Activated gamma-delta T cell treated with anti-CD3 and anti-CD28 coated beads, Interleukin-2, amount 50 U/mL, for 16 hours (primary cell): ENCODE data around the gene WLS.

ENCODE experiments used
- DNase-seq: peaks from one replicate; pipeline ENCODE4 v3.0.0-alpha.2; 2020; ENCODE audit warnings: low read depth

WLS gene

GRCh38 chr1:68081775-68082283 lies 150.5 kb downstream of the WLS start:
- no peak for DNase-seq

DNA sequence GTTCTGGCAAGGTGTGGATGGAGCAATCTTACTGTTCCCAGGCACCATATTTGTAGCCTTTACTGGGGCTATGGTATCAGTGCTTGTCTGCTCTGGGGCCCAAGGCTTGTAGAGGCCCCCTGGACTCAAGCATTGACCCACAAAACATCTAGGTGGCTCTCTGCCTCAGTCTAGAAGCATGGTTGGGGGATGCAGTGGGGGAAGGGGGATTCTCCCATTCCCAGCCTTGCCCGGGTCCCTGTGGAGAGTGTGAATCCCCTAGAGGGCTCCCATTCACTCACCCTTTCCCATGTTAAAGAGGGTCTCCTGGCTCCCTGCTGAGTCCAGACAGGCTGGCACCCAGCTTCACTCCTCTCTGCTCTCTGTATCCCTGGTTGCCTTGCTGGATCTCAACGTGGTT lies 153.7 kb downstream of the WLS start:
- no peak for DNase-seq
